Activated naive CD8-positive, alpha-beta T cell treated with anti-CD3 and anti-CD28 coated beads for 36 hours (primary cell): ENCODE data around the gene IMMP2L. TPM values are rescaled to one million over a fixed set of nuclear protein-coding genes. Genes with fewer than 3 reads are reported as not detected.
"Not testable (repeated sequence)": the region's sequence is repeated elsewhere in the genome, so short reads cannot be mapped to it uniquely, and the experiment has no call there.

Experiments
- DNase-seq: peaks from one replicate; pipeline ENCODE4 v3.0.0; 2021
- H3K27ac Mint-ChIP-seq: one replicate; pipeline ENCODE4 v1.8.0; 2022; ENCODE audit warnings: mild to moderate bottlenecking, moderate library complexity, mixed read lengths
- H3K27me3 Mint-ChIP-seq: one replicate; pipeline ENCODE4 v1.8.0; 2022; ENCODE audit warnings: mild to moderate bottlenecking, mixed read lengths
- H3K36me3 Mint-ChIP-seq: one replicate; pipeline ENCODE4 v1.8.0; 2021; ENCODE audit warnings: mild to moderate bottlenecking, mixed read lengths
- H3K4me1 Mint-ChIP-seq: one replicate; pipeline ENCODE4 v1.8.0; 2021; ENCODE audit warnings: mixed read lengths
- H3K4me3 Mint-ChIP-seq: one replicate; pipeline ENCODE4 v1.8.0; 2022; ENCODE audit warnings: mild to moderate bottlenecking, moderate library complexity, mixed read lengths
- H3K9me3 Mint-ChIP-seq: one replicate; pipeline ENCODE4 v1.8.0; 2022; ENCODE audit warnings: mixed read lengths
- total RNA-seq, 2 experiments: library from RNA; stranded (reverse); gene quantifications; one replicate each; pipeline ENCODE4 v1.2.3, GENCODE V29; 2021

Gene IMMP2L
- total RNA-seq, 2 experiments from 2014 or later: 18.5 to 20.9 TPM

DNA sequence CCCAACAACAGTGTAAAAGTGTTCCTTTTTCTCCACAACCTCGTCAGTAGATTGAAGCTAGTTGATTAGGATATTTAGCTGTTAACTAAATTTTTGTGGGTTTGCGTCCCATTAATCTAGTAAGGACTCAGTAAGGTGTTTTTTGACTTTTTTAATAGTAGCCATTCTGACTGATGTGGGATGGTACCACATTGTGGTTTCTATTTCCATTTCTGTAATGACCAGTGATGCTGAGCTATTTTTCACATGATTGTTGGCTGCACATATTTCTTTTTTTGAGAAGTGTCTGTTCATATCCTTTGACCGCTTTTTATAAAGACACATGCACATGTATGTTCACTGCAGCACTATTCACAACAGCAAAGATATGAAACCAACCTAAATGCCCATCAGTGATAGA is 476.9 kb downstream of the IMMP2L start:
- peaks cover 76% of the 10 kb centered on the region for H3K4me1 Mint-ChIP-seq
- DNase-seq: no peak
- peak overlapping the region; percentile 42 for H3K4me3 Mint-ChIP-seq
- no peaks in the 10 kb centered on the region for H3K27me3 Mint-ChIP-seq
- H3K36me3 Mint-ChIP-seq: peaks cover 13% of the 10 kb centered on the region
- H3K9me3 Mint-ChIP-seq: peaks cover 8% of the 10 kb centered on the region
- peak overlapping the region; percentile 93 for H3K27ac Mint-ChIP-seq

DNA sequence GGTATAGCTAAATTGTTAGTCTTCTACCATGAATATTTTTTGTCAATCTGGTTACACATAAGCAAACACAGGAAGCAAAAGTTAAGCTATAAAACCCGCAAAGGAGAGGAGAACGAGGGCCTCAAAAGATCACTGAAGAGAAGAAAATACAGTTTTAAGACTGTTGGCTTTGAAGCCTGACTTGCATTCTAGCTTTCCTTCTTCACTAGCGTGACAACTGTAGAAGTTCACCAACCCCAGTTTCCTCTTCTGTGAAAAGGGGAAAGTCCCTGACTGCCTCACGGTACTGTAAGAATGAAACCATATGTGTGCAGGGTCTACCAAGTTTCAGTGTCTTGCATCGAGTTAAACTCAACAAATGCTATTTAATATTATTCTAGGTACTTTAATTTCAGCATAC is 478.9 kb downstream of the IMMP2L start:
- peaks cover 70% of the 10 kb centered on the region for H3K4me1 Mint-ChIP-seq
- no peaks in the 10 kb centered on the region for H3K27me3 Mint-ChIP-seq
- H3K27ac Mint-ChIP-seq: peak overlapping the region; percentile 97
- DNase-seq: peak; percentile 58
- peaks cover 8% of the 10 kb centered on the region for H3K9me3 Mint-ChIP-seq
- H3K36me3 Mint-ChIP-seq: peaks cover 13% of the 10 kb centered on the region
- H3K4me3 Mint-ChIP-seq: peak overlapping the region; percentile 52

DNA sequence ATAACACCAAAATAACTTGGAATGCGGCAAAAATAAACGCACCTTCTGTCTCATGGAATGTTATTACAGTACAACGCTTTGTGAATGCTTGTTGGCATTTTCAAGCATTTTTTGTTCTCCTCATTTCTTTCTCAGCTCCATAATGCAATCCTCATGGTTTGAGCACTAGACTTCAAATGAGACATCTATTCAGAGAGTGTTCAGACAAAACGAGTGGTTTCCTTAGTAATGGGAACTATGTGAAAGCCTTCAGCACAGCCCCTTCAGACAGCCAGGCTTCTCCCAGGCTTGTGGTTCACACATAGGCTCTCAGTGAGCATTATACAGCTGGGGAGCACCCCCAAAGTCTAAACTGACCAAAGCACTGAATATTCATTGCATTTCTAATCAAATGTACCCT is 479.9 kb downstream of the IMMP2L start:
- peaks cover 8% of the 10 kb centered on the region for H3K9me3 Mint-ChIP-seq
- peak overlapping the region; percentile 69 for H3K4me3 Mint-ChIP-seq
- H3K4me1 Mint-ChIP-seq: peaks cover 64% of the 10 kb centered on the region
- H3K36me3 Mint-ChIP-seq: peaks cover 13% of the 10 kb centered on the region
- H3K27me3 Mint-ChIP-seq: no peaks in the 10 kb centered on the region
- peak overlapping the region; percentile 97 for H3K27ac Mint-ChIP-seq
- peak; percentile 31 for DNase-seq

DNA sequence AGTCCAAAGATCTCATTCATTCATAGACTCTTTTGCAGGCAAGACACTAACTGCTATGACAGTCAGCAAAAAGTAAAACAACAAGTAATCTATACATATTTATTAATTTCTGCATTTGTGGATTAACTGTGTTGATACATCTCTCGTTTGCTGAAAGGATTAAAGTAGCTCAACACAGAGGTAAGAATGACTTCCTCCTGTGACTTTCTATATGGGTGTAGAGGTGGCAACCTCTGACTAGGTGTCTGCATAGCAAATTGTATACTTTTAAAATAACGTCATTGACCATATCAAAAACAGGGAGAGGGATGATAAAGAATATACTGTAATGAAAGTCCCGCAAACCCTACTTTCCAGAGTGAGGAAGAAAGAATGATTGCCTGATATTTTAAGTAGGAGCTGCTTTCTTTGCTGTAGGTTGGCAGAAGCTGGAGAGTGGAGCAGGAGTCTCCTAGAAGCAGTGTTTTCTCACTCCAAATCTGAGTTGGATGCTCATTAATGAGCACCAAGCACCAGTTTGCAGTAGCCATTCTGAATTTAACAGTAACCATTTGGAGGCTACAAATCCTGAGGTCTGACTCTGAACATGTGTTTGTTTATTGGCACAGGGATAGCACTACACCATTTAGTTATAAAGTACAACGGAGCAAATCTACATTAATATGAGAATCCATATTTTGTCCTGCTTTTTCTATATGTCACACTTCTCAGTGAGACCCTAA is 480.6 kb downstream of the IMMP2L start:
- Mint-ChIP-seq H3K27ac (peak overlapping the region; percentile 97), H3K4me1 (peaks cover 66% of the 10 kb centered on the region), H3K36me3 (peaks cover 13% of the 10 kb centered on the region), H3K27me3 (no peaks in the 10 kb centered on the region), H3K4me3 (peak overlapping the region; percentile 69), H3K9me3 (peaks cover 8% of the 10 kb centered on the region)
- no peak for DNase-seq

DNA sequence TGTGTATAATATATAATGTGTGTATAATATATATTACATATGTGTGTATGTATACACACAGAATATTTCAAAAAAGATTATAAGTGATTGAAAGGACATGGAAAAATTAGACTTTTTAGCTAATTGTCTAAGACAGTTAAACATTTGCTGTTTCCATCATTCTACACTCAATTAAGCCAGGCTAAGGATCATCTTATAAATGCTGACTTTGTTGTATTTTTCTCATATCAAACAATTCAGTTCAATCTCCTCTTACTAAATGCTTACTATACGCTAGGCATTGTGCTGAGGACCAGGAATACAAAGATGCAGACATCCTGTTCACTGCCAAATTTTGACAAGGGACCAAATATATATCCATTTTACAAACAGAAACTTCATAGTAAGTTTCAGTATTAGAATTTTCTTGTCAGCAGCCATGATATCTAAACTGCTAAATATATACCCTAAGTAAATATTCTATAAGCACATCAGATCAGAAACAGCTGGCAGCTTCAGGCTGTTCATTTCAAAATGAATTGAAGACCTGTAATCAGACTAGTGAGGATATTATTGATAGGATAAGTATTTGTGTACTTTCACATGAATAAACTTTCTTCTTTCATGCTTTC is 481.7 kb downstream of the IMMP2L start:
- H3K4me1 Mint-ChIP-seq: peaks cover 72% of the 10 kb centered on the region
- peaks cover 9% of the 10 kb centered on the region for H3K9me3 Mint-ChIP-seq
- H3K4me3 Mint-ChIP-seq: no peak overlapping the region
- DNase-seq: no peak
- H3K27me3 Mint-ChIP-seq: no peaks in the 10 kb centered on the region
- H3K36me3 Mint-ChIP-seq: peaks cover 20% of the 10 kb centered on the region
- peak overlapping the region; percentile 97 for H3K27ac Mint-ChIP-seq

GRCh38 chr7:111077001-111077400 is 485.3 kb downstream of the IMMP2L start:
- H3K36me3 Mint-ChIP-seq: peaks cover 17% of the 10 kb centered on the region
- H3K27me3 Mint-ChIP-seq: no peaks in the 10 kb centered on the region
- peaks cover 69% of the 10 kb centered on the region for H3K4me1 Mint-ChIP-seq
- H3K9me3 Mint-ChIP-seq: peaks cover 6% of the 10 kb centered on the region
- H3K27ac Mint-ChIP-seq: peak overlapping the region; percentile 79
- H3K4me3 Mint-ChIP-seq: no peak overlapping the region
- DNase-seq: no peak

- Mint-ChIP-seq H3K27ac (peak overlapping the region; percentile 79), H3K27me3 (no peaks in the 10 kb centered on the region), H3K36me3 (peaks cover 16% of the 10 kb centered on the region), H3K9me3 (peaks cover 6% of the 10 kb centered on the region), H3K4me1 (peaks cover 67% of the 10 kb centered on the region), H3K4me3 (no peak overlapping the region)
- peak; percentile 29 for DNase-seq
Observed at GRCh38 chr7:111076205-111076604, 486.1 kb downstream of the IMMP2L start.

DNA sequence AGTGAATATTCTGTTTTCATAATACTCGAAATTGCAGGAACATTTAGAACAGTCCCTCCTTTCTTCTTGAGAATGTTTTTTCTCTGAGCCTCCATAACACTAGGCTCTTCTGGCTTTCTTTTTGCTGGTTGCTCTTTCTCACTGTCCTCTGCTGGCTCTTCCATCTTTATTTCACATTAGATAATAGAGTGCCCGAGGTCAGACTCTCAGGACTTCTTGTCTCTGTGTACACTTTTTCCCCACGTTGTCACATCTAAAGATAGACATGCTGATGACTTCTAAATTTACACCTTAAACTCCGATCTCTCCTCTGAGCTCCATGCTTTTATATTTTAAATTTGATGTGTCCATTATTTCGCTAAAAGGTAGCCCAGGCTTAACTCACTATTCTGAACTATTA is 486.8 kb downstream of the IMMP2L start:
- Mint-ChIP-seq H3K27ac (peak overlapping the region; percentile 79), H3K36me3 (peaks cover 16% of the 10 kb centered on the region), H3K4me1 (peaks cover 65% of the 10 kb centered on the region), H3K4me3 (no peak overlapping the region), H3K27me3 (no peaks in the 10 kb centered on the region), H3K9me3 (peaks cover 6% of the 10 kb centered on the region)
- no peak for DNase-seq

- DNase-seq: no peak
- peaks cover 66% of the 10 kb centered on the region for H3K4me1 Mint-ChIP-seq
- no peaks in the 10 kb centered on the region for H3K27me3 Mint-ChIP-seq
- peak overlapping the region; percentile 67 for H3K27ac Mint-ChIP-seq
- peaks cover 6% of the 10 kb centered on the region for H3K9me3 Mint-ChIP-seq
- no peak overlapping the region for H3K4me3 Mint-ChIP-seq
- H3K36me3 Mint-ChIP-seq: peaks cover 16% of the 10 kb centered on the region
Observed at GRCh38 chr7:111074748-111075146, 487.5 kb downstream of the IMMP2L start.

- Mint-ChIP-seq H3K27ac (peak overlapping the region; percentile 67), H3K36me3 (peaks cover 16% of the 10 kb centered on the region), H3K9me3 (peaks cover 6% of the 10 kb centered on the region), H3K27me3 (no peaks in the 10 kb centered on the region), H3K4me3 (peak overlapping the region; percentile 22), H3K4me1 (peaks cover 68% of the 10 kb centered on the region)
- DNase-seq: no peak
Observed at GRCh38 chr7:111074071-111074747, 488.1 kb downstream of the IMMP2L start.

DNA sequence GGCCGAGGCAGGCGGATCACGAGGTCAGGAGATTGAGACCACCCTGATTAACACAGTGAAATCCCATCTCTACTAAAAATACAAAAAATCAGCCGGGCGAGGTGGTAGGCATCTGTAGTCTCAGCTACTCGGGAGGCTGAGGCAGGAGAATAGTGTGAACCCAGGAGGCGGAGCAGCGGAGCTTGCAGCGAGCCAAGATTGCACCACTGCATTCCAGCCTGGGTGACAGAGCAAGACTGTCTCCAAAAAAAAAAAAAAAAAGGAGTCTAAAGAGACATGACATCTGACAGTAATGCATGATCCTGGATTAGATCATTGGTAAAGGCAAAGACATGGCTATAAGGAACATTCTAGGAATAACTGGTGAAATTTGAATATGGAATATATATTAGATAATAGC is 489.6 kb downstream of the IMMP2L start:
- DNase-seq: not testable (repeated sequence)

DNA sequence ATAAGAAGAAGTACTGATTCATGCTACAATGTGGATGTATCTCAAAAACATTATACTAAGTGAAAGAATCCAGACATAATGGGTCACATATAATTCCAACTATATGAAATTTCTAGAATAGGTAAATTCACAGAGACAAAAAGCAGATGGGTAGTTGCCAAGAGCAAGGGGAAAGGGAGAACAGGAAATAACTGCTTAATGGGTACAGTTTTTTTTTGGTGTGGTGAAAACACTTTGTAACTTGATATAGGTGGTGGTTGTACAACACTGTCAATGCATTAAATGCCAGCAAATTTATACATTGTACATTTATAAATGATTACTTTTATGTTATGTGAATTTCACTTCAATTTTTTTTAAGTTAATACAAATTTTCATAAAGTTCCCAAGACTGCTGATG is 490.7 kb downstream of the IMMP2L start:
- DNase-seq: no peak
- Mint-ChIP-seq H3K27me3 (no peaks in the 10 kb centered on the region), H3K4me1 (peaks cover 63% of the 10 kb centered on the region), H3K9me3 (peaks cover 6% of the 10 kb centered on the region), H3K36me3 (peaks cover 16% of the 10 kb centered on the region), H3K4me3 (no peak overlapping the region), H3K27ac (no peak overlapping the region)

More for the DNA sequence above, 489.6 kb downstream of the IMMP2L start:
- Mint-ChIP-seq H3K4me1 (peaks cover 71% of the 10 kb centered on the region), H3K27ac (peak overlapping the region; percentile 87), H3K36me3 (peaks cover 16% of the 10 kb centered on the region)
- not testable (repeated sequence) for H3K4me3 Mint-ChIP-seq, H3K9me3 Mint-ChIP-seq, H3K27me3 Mint-ChIP-seq

GRCh38 chr7:111068618-111069017 is 493.7 kb downstream of the IMMP2L start:
- Mint-ChIP-seq H3K4me1 (peaks cover 38% of the 10 kb centered on the region), H3K9me3 (peaks cover 11% of the 10 kb centered on the region), H3K36me3 (peaks cover 13% of the 10 kb centered on the region), H3K27me3 (no peaks in the 10 kb centered on the region), H3K4me3 (no peak overlapping the region), H3K27ac (no peak overlapping the region)
- DNase-seq: no peak

DNA sequence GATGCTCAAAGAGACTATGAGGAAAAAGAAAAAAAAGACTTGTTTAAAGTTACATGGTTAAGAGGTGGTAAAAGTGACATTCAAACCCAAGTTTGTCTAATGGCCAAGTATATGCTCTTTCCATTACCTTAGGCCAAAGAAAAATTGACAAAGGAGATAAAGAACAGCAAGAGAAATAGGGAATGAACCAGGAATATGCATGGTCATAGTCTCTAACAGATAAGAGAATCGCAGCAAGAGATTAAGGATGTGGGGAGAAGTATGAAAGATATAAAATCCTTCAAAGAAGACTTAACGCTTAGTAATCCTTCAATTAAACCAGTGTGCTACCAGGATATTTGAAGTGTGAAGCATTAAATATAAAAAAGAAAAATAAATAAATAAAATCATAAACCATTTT is 494.6 kb downstream of the IMMP2L start:
- Mint-ChIP-seq H3K27me3 (no peaks in the 10 kb centered on the region), H3K4me3 (no peak overlapping the region), H3K4me1 (peaks cover 31% of the 10 kb centered on the region), H3K9me3 (peaks cover 20% of the 10 kb centered on the region), H3K27ac (peak overlapping the region; percentile 30), H3K36me3 (peaks cover 20% of the 10 kb centered on the region)
- DNase-seq: no peak

- Mint-ChIP-seq H3K4me3 (no peak overlapping the region), H3K36me3 (peaks cover 23% of the 10 kb centered on the region), H3K9me3 (peaks cover 23% of the 10 kb centered on the region), H3K27ac (no peak overlapping the region), H3K4me1 (peaks cover 26% of the 10 kb centered on the region), H3K27me3 (no peaks in the 10 kb centered on the region)
- DNase-seq: no peak
Observed at GRCh38 chr7:111067251-111067650, 495.0 kb downstream of the IMMP2L start.
